PC-9 (cell line): Measurements from ENCODE around the gene OS9. TPM values are rescaled to one million over a fixed set of nuclear protein-coding genes. Genes with fewer than 3 reads are reported as not detected.
A peak's percentile ranks its signal among the peaks of the same experiment; 100 is the strongest.

Experiments
- BruUV-seq: library from RNA; stranded (reverse); fragments of 400-500 nt; replicated peaks from 2 replicates; lab custom pipeline; 2021; lab: Mats Ljungman, UMichigan
- CTCF ChIA-PET: fragments of 300-600 bp; sonication (Branson Sonifier 250); formaldehyde crosslinking; loops from one replicate; lab custom pipeline; 2022; ENCODE audit warnings: antibody characterized with exemption; lab: Charles Lee
- POLR2A ChIA-PET: fragments of 300-600 bp; sonication (Branson Sonifier 250); formaldehyde crosslinking; loops from one replicate; lab custom pipeline; 2022; ENCODE audit warnings: antibody characterized with exemption; ENCODE audit not compliant: unreplicated experiment; lab: Charles Lee
- DNase-seq, 2 experiments: peaks; one replicate each; pipeline versions ENCODE4 v3.0.0 to v3.0.0-alpha.2; 2015 to 2022; ENCODE audit warnings: mixed read lengths in 1 of 2
- H2AFZ ChIP-seq: fragments of 200-600 bp; sonication (generic); 2 replicates; pipeline ENCODE4 v1.8.1; 2017; ENCODE audit warnings: antibody characterized with exemption
- H3F3A ChIP-seq: fragments of 200-600 bp; sonication (generic); 2 replicates; pipeline ENCODE4 v1.8.1; 2017; ENCODE audit warnings: antibody characterized with exemption, mild to moderate bottlenecking, low read depth; ENCODE audit not compliant: insufficient read depth
- H3K27ac ChIP-seq: fragments of 200-600 bp; sonication (generic); 2 replicates; pipeline ENCODE4 v1.6.1; 2016; ENCODE audit warnings: mixed run types
- H3K27me3 ChIP-seq: fragments of 200-600 bp; sonication (generic); 2 replicates; pipeline ENCODE4 v1.6.1; 2016; ENCODE audit warnings: low read depth, mixed run types; ENCODE audit not compliant: insufficient read depth
- H3K36me3 ChIP-seq: fragments of 200-600 bp; sonication (generic); 2 replicates; pipeline ENCODE4 v1.6.1; 2016; ENCODE audit warnings: low read depth, mixed run types
- H3K4me1 ChIP-seq: fragments of 200-600 bp; sonication (generic); replicated peaks from 2 replicates; pipeline ENCODE4 v1.6.1; 2016; ENCODE audit warnings: mixed run types; ENCODE audit not compliant: insufficient read depth
- H3K4me2 ChIP-seq: fragments of 200-600 bp; sonication (generic); 2 replicates; pipeline ENCODE4 v1.6.1; 2017; ENCODE audit warnings: mixed run types
- H3K4me3 ChIP-seq: fragments of 200-600 bp; sonication (generic); 2 replicates; pipeline ENCODE4 v1.6.1; 2016; ENCODE audit warnings: mixed run types
- H3K79me2 ChIP-seq: fragments of 200-600 bp; sonication (generic); 2 replicates; pipeline ENCODE4 v1.6.1; 2017; ENCODE audit warnings: low read depth, mixed run types
- H3K9me2 ChIP-seq: fragments of 200-600 bp; sonication (generic); 2 replicates; pipeline ENCODE4 v1.8.1; 2017; ENCODE audit warnings: mild to moderate bottlenecking; ENCODE audit not compliant: insufficient read depth
- H3K9me3 ChIP-seq: fragments of 200-600 bp; sonication (generic); 2 replicates; pipeline ENCODE4 v1.8.1; 2016; ENCODE audit warnings: low read depth; ENCODE audit not compliant: insufficient read depth
- H4K20me1 ChIP-seq: fragments of 200-600 bp; sonication (generic); 2 replicates; pipeline ENCODE4 v1.8.1; 2017; ENCODE audit not compliant: insufficient read depth
- EZH2 ChIP-seq: fragments of 200-600 bp; sonication (generic); IDR thresholded peaks from 2 replicates; pipeline ENCODE4 v1.8.0; 2017; ENCODE audit warnings: antibody characterized with exemption, low read depth
- intact Hi-C: fragments of 100-400 bp; cut with micrococcal nuclease; formaldehyde crosslinking; loops from one replicate; pipeline ENCODE4 v1.10.0; 2022; ENCODE audit not compliant: unreplicated experiment
- total RNA-seq: library from RNA; stranded (reverse); gene quantifications from 2 replicates; pipeline ENCODE4 v1.2.3, GENCODE V29; 2021
- TF ChIP-seq, protein P1 (sequence below): fragments of 200-600 bp; sonication (generic); conservative IDR thresholded peaks from 2 replicates; pipeline ENCODE4 v1.6.1; 2017; ENCODE audit warnings: mixed run types, antibody characterized with exemption, mild to moderate bottlenecking, moderate library complexity

The OS9 gene
- total RNA-seq, 1 experiment from 2014 or later: 96.7 TPM

GRCh38 chr12:57759360-57759980, 65.5 kb downstream of the OS9 start:
- intact Hi-C loops: no loop called here
- no TSS peak for BruUV-seq
- POLR2A ChIA-PET: interaction anchor here (0.5 to 0.8 kb wide), 5 partner anchors 18 to 1410 kb away, joined by 3 to 8 read pairs (median 5); no protein-coding TSS in a partner anchor

DNA sequence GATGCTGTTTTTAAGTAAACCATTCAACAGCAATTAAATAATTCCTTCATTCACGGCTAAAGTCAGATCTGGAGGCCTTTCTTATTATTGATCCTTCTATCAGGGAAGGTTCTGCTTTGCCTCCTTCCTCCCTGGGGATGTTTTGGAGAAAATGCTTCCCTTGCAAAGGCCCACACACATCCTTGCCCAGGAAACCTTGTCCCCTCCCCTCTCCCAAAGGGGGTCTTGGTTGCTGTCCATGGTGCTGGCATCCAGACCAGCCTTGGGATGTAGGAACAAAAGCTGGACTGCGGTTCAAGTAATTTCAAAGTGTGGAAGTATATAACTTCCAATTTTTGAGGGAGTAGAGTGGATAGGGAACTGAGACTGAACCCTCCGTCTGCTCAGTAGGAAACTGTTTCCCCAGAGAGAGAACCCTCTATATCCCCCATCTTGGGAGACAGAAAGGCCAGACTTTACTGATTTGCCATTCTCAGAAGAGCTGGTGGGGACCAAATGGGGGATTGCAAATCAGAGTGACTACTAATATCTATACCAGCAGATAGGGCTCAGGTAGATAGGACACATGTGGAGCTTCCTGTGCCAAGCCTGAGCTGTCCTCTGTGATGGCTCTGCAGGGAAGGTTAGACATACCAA, 66.5 kb downstream of the OS9 start:
- Histone ChIP-seq H3K27me3 (peaks cover 20% of the 10 kb centered on the region), H3K4me3 (no peak overlapping the region), H3K4me2 (no peak overlapping the region), H3K36me3 (no peaks in the 10 kb centered on the region), H3K4me1 (no peaks in the 10 kb centered on the region; the same call in 1 of the 2 replicates), H3K9me2 (no peaks in the 10 kb centered on the region), H3F3A (no peaks in the 10 kb centered on the region), H4K20me1 (no peaks in the 10 kb centered on the region; the same call in none of the 2 replicates), H2AFZ (no peak overlapping the region), H3K79me2 (no peaks in the 10 kb centered on the region), H3K27ac (no peak overlapping the region), H3K9me3 (no peaks in the 10 kb centered on the region)
- TF ChIP-seq, protein P1, sequence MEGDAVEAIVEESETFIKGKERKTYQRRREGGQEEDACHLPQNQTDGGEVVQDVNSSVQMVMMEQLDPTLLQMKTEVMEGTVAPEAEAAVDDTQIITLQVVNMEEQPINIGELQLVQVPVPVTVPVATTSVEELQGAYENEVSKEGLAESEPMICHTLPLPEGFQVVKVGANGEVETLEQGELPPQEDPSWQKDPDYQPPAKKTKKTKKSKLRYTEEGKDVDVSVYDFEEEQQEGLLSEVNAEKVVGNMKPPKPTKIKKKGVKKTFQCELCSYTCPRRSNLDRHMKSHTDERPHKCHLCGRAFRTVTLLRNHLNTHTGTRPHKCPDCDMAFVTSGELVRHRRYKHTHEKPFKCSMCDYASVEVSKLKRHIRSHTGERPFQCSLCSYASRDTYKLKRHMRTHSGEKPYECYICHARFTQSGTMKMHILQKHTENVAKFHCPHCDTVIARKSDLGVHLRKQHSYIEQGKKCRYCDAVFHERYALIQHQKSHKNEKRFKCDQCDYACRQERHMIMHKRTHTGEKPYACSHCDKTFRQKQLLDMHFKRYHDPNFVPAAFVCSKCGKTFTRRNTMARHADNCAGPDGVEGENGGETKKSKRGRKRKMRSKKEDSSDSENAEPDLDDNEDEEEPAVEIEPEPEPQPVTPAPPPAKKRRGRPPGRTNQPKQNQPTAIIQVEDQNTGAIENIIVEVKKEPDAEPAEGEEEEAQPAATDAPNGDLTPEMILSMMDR: no peak
- TF ChIP-seq EZH2: no peak
- DNase-seq: no peak
- CTCF ChIA-PET: no interaction called here
- BruUV-seq: no TSS peak
- intact Hi-C loops: no loop called here
- POLR2A ChIA-PET: no interaction called here

More at GRCh38 chr12:57759360-57759980, 65.5 kb downstream of the OS9 start:
- H3K79me2 ChIP-seq: no peaks in the 10 kb centered on the region
- H3K9me3 ChIP-seq: no peaks in the 10 kb centered on the region
- H3F3A ChIP-seq: peaks cover 2% of the 10 kb centered on the region; the same call in 1 of the 2 replicates
- H2AFZ ChIP-seq: no peak overlapping the region
- peaks cover 10% of the 10 kb centered on the region for H3K27me3 ChIP-seq
- no peak overlapping the region for H3K4me3 ChIP-seq
- CTCF ChIA-PET: interaction anchor here (0.6 kb wide), 3 partner anchors 10 to 46 kb away, joined by 3 to 9 read pairs (median 4); no protein-coding TSS in a partner anchor
- peaks cover 2% of the 10 kb centered on the region for H3K4me1 ChIP-seq
- DNase-seq: peak in 1 of 2 experiments; percentile 27
- TF ChIP-seq, protein P1: peak; percentile 74
- no peak for TF ChIP-seq EZH2
- H3K27ac ChIP-seq: no peak overlapping the region
- no peaks in the 10 kb centered on the region for H3K9me2 ChIP-seq
- H3K36me3 ChIP-seq: no peaks in the 10 kb centered on the region
- no peaks in the 10 kb centered on the region; the same call in 1 of the 2 replicates for H4K20me1 ChIP-seq
- H3K4me2 ChIP-seq: no peak overlapping the region

DNA sequence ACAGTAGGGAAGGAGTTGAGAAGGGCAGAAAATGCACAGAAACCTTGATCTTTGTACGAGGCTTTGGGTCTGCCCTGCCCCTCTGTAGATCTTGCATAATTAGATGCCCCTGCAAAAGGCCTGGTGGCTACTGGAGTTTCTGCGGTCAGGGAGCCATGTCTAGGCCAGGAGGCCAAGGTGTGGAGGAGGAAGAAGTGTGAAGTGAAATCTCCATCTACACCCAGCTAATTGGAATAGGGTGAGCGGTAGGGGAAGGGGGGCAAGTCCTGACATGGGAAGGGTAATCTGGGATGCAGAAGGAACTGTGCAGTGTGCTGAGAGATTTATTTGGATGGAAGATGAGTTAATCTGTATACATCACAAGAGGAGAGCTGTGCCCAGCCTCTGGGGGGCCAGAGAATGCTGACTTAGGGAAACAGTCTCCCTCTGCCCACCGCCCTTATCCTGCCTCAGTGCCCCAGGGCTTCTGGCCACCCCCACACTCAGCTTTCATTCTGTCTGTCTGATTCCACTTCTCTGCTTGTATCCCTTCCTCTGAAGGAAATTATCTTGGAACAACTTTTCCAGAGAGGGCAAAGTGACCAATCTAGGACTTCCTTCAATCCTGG, 67.6 kb downstream of the OS9 start:
- ChIA-PET POLR2A (no interaction called here), CTCF (no interaction called here)
- H3F3A ChIP-seq: no peaks in the 10 kb centered on the region
- no peak overlapping the region for H3K4me3 ChIP-seq
- no peak overlapping the region for H3K27ac ChIP-seq
- intact Hi-C loops: no loop called here
- peaks cover 31% of the 10 kb centered on the region for H3K27me3 ChIP-seq
- DNase-seq: no peak
- H3K36me3 ChIP-seq: no peaks in the 10 kb centered on the region
- no peaks in the 10 kb centered on the region for H3K79me2 ChIP-seq
- H3K4me1 ChIP-seq: no peaks in the 10 kb centered on the region
- no peaks in the 10 kb centered on the region for H3K9me3 ChIP-seq
- no peaks in the 10 kb centered on the region for H3K9me2 ChIP-seq
- no peaks in the 10 kb centered on the region; the same call in none of the 2 replicates for H4K20me1 ChIP-seq
- no peak overlapping the region for H3K4me2 ChIP-seq
- TF ChIP-seq, protein P1: no peak
- no peak for TF ChIP-seq EZH2
- no TSS peak for BruUV-seq
- H2AFZ ChIP-seq: no peak overlapping the region
